ENCODE results near the gene THG1L.

DNA sequence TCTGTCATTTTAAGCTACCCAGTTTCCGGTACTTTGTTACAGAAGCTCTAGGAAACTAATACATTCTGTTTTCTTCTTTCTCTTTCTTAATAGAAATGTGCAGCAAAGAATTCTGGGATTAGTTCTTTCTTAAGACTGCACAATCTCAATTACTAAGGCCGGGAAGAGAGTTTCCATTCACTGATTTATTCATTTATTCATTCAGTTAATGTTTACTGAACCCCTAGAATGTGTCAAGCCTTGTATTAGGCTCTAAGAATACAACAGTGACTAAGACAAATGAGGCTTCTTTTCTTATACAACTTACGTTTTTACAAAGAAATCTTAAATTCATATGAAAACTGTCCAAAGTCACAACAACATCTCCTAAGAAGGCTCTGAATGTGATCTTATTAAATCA lies 27.5 kb upstream of the THG1L start:
- TF ChIP-seq, protein P1, sequence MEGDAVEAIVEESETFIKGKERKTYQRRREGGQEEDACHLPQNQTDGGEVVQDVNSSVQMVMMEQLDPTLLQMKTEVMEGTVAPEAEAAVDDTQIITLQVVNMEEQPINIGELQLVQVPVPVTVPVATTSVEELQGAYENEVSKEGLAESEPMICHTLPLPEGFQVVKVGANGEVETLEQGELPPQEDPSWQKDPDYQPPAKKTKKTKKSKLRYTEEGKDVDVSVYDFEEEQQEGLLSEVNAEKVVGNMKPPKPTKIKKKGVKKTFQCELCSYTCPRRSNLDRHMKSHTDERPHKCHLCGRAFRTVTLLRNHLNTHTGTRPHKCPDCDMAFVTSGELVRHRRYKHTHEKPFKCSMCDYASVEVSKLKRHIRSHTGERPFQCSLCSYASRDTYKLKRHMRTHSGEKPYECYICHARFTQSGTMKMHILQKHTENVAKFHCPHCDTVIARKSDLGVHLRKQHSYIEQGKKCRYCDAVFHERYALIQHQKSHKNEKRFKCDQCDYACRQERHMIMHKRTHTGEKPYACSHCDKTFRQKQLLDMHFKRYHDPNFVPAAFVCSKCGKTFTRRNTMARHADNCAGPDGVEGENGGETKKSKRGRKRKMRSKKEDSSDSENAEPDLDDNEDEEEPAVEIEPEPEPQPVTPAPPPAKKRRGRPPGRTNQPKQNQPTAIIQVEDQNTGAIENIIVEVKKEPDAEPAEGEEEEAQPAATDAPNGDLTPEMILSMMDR (IDR thresholded peaks at IDR 0.05) = no peak
- no peak for TF ChIP-seq PRRX2 (CRISPR knock-in tag; IDR thresholded peaks at IDR 0.05)

Data from WTC11 (cell line).